ENCODE data around the gene CD74.

- TF ChIP-seq POLR2A (IDR thresholded peaks at IDR 0.05), result no peak
- TF ChIP-seq, protein P1, sequence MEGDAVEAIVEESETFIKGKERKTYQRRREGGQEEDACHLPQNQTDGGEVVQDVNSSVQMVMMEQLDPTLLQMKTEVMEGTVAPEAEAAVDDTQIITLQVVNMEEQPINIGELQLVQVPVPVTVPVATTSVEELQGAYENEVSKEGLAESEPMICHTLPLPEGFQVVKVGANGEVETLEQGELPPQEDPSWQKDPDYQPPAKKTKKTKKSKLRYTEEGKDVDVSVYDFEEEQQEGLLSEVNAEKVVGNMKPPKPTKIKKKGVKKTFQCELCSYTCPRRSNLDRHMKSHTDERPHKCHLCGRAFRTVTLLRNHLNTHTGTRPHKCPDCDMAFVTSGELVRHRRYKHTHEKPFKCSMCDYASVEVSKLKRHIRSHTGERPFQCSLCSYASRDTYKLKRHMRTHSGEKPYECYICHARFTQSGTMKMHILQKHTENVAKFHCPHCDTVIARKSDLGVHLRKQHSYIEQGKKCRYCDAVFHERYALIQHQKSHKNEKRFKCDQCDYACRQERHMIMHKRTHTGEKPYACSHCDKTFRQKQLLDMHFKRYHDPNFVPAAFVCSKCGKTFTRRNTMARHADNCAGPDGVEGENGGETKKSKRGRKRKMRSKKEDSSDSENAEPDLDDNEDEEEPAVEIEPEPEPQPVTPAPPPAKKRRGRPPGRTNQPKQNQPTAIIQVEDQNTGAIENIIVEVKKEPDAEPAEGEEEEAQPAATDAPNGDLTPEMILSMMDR (IDR thresholded peaks at IDR 0.05), result no peak
- no peak for TF ChIP-seq POLR2AphosphoS5 (IDR thresholded peaks at IDR 0.05)
Measured at GRCh38 chr5:150411245-150411979, 1.3 kb downstream of the CD74 start.

Data from prostate gland (tissue), 2 donors.